Stimulated activated CD4-positive, alpha-beta T cell treated with anti-CD3 and anti-CD28 coated beads, Interleukin-12 subunit alpha, Interleukin-12 subunit beta, amount 100 ng/mL, for 4 hours (primary cell): ENCODE data around the gene BNIPL.

Source experiments
- DNase-seq: peaks from one replicate; pipeline ENCODE4 v3.0.0-alpha.2; 2020

BNIPL gene

DNA sequence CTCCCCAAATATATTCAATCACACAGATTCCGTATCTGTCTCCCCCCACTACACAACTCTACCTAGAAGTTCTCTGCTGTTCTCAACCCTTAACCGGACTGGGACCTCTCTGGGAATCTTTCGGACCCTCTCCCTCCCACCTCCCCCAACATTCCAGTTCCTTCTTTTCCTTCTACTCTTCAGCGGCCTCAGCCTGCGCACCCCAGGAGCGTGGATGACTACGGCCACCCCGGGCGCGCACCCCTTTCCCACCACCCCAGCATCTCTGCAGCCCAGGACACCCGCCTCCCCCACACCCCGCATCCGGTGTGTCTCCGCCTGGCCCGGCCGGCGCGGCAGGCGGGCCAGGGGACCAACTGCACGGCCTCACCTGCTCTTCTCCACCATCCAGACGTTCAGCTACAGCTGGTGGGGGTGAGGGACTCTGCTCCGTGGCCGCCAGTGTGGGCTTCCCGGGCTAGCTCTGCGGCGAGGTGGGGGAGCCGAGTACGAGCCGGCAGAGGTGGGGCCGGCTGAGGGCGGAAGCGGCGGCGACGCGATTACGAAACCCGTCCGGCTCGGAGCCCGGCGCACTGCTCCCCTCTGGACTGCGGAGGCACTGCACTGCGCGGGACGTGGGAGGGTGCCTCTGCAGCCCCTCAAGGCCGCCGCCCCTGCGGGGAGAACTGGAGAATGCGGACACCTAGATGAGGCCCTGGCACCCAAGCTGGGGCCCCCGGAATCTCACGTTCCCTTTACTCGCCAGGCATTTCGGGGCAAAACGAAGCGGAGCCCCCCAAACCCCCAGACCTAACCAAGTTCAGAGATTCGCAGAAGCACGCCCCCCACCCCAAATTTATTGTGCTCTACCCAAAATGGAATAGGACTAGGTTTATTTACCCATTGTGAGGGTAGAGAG, 23.0 kb downstream of the BNIPL start, which contains the start of gene CDC42SE1:
Gene CDC42SE1 (minus strand): TSS at position 514 of the 898 bp plus-strand sequence. CDS start 3,892 bp downstream, outside the sequence.
- DNase-seq, result peak; percentile 78

DNA sequence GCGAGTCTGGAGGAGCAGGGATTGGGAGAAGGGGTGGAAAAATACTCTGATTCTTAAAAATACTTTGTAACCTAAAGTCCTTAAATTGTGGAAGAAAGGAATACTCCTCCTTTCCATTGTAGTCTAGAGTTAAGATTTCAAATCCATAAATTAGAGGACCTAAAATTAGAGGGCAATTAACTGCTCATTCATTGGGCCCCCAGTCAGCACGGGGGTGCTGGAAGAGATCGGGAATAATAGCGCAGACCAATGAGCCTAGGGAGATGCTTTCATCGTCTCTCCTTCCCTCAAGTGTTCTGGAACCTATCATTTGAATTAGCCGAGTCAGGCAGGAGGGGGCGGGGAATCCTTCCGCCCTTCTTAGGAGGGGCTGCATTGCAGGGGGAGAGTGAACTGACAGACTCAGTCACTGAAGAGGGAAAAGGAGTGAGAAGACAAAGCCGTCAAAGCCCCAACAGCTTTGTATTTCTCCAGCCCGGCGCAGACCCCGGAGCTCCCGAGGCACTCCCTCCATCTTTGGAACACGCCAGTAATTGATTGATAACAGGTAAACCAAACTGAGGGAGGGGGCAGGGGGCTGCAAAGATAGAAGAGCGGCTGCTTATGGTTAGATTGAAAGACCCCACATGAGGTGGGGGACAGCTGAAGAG, 23.7 kb downstream of the BNIPL start, which contains the start of gene MLLT11:
Gene MLLT11 (plus strand): TSS at position 391 of the 650 bp plus-strand sequence. CDS start 6,828 bp downstream, outside the sequence.
- no peak for DNase-seq

DNA sequence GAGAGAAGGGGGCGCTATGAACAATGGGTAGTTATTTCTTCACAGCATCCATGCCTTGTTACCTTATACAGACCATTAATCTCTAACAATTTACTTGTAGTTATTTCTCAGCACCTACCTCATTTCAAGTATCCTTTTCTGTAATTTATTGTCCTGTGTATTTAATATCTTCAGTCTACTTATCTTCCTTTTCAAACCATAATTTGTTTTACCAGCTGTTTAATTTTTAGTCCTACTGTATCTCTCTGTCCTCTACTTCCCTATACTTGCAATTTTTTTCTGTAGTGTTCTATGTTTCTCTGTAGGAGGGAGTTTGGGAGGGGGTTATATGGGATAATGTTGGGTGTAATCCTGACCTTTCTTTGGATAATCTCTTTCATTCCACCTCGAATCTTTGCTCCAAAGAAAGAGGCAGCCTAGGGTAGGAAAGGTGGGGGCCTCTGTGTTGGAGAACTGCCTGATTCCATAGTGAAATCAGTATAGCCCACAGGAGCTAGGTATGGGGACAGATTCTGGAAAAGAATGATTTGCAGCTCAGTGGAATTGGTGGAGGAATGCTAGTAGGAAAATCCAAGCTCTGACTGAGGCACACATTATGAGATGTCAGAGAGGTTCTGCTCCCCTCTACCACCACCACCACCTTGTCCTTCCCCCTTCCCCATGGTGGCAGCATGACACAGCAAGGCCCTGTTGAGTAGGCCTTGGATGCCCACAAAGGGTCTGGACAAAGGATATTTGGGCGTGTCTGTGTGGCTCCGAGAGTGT, 24.5 kb downstream of the BNIPL start:
- no peak for DNase-seq

DNA sequence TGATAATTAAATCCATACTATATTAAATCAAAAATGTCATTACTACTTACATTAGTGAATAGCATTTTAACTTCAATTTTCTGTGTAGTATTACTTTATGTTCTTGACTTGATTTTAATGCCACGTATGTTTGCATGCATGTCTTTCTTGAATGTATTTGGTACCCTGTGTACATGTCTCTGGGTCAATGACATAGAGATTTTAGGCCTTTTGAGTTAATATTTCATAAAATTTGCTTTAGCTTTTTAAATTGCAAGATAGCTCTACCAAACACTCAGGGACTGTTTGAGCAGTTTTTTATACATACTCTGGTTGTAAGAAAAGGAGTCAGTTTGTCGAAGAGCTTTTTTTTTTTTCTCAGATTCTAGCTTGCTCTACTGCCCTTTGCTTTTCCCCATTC, 25.3 kb downstream of the BNIPL start:
- no peak for DNase-seq

DNA sequence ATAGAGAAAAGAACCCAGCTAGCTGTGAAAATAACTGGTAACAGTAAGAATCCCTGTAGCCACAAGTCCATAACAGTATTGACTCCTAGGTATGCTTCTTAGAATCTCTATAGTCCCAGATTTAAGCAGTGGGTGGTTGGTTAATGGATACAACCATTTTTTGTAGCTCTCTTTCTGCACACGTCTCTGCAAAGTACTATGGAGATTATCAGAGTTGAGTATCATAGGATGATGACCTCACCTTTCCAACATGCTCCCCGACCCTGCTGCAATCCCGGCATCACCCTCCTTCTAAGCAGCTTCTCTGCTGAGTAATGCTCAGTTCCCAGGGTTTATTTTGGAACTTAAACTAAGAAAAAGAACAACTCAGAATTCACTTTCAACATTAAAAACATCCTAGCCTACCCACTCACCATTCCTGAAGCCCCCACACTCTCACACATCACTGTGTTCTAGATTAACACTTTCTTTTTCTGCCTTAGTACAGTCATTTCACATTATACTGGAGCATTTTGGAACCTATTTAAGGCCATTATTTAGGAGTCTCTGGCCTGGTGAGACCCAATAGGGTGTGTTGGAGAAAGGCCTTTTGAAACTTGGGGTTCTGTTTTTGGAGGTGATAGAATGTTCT, 26.5 kb downstream of the BNIPL start:
- no peak for DNase-seq

DNA sequence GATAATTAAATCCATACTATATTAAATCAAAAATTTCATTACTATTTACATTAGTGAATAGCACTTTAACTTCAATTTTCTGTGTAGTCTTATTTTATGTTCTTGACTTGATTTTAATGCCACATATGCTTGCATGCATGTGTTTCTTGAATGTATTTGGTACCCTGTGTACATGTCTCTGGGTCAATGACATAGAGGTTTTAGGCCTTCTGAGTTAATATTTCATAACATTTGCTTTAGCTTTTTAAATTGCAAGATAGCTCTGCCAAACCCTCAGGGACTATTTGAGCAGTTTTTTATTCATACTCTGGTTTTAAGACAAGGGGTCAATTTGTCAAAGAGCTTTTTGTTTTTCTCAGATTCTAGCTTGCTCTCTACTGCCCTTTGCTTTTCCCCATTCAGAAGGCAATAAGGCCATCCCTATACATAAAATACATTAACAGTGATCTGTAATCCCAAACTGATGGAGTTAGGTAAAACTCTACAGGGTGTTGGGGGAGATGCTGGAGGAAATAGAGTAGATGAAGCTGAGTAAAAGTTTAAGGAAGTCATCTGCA, 28.8 kb downstream of the BNIPL start:
- no peak for DNase-seq

DNA sequence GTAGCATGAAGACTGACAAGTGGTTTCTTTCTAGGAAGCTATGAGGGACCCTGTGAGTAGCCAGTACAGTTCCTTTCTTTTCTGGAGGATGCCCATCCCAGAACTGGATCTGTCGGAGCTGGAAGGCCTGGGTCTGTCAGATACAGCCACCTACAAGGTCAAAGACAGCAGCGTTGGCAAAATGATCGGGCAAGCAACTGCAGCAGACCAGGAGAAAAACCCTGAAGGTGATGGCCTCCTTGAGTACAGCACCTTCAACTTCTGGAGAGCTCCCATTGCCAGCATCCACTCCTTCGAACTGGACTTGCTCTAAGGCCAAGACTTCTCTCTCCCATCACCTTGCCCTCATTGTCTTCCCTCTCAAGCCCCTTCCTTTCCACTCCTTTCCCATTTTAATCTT, 30.8 kb downstream of the BNIPL start:
- DNase-seq, result no peak

DNA sequence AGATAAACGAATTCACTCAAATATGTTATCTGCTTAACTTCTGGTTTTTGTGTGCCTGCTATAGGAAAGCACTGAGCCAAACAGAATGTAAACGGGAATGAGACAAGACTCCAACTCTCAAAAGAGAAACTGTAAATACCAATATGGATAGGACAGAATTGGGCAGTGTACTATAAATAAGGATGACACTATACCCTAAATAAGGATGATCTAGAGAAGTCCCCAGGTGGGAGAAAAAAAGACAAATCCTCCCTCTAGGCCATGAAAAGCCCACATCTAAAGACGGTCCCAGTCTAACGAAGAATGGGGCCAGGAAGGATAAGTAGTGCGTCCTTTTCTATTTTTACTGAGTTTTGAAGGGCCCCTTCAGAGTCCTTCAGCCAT, 32.7 kb downstream of the BNIPL start:
- DNase-seq, result no peak

DNA sequence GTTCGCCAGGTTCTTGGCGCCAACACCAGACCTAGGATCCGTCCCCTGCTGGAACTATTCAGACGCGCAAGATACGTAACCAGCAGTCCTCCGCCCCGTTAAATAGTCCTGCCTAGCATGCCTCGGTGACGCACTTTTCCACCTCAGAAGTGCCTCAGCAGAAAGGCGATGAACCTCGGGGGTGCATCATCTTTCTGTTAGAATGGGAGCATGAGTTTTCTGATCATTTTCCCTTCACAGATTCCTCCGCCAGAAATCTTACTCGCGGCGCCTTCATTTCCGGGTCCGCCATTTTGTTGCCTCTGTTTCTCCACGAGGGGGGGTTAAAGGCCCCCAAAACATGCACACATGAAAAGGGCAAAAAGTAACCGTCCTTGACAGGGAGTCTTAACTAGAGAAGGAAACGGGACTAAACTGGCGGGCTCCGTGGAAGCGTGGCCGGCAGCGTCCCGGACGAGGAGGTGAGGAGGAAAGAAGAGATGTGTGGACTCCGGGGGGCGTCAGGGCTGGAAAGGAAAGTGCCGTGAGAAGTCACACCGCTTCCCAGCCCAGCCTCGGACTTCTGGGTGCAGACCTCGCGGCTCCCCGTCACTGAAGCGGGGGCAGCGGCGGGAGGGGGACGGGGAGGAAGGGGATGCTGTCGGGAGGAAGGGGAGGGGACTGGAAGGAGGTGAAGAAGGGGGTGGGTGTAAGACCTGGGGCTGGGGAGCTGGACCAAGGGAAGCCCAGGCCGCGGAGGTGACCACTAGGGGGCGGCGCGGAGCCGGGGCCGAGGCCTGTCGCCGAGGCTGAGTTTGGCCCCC, 34.3 kb downstream of the BNIPL start, which contains the start of gene GABPB2:
Gene GABPB2 (plus strand): TSS at position 288 of the 803 bp plus-strand sequence. CDS start 17,429 bp downstream, outside the sequence.
- DNase-seq, result peak; percentile 87

DNA sequence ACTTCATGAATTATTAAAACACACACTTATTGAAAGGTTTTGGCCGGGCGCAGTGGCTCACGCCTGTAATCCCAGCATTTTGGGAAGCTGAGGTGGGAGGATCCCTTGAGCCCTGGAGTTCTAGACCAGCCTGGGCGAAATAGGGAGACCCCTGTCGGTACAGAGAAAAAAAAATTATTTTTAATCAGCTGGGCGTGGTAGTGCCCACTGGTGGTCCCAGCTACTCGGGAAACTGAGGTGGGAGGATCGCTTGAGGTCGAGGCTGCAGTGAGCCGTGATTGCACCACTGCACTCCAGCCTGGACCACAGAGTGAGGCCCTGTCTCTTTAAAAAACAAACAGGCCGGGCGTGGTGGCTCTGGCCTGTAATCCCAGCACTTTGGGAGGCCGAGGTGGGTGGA, 35.8 kb downstream of the BNIPL start:
- no peak for DNase-seq

DNA sequence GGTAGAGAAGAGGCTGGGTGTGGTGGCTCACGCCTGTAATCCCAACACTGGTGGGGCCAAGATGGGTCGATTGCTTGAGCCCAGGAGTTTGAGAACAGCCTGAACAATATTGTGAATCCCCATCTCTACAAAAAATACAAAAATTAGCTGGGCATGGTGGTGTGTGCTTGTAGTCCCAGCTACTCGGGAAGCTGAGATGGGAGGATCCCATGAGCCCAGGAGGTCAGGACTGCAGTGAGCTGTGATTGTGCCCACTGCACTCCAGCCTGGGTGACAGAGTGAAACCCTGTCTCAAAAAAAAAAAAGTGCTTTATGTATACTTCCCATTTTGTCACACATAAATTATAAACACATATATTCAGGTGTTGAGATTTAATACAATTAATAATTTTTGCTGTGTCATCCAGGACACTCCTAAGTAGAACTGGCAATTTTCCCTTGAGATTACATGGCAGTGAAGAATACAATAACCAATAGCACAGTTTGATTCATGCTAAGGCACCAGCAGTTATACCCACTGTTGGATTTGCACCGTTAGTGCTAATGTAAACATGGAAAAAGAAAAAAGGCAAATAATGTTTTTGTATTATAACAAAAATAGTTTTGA, 49.7 kb downstream of the BNIPL start:
- DNase-seq, result no peak
